Choroid plexus epithelial cell (primary cell): ENCODE data around the gene PLLP.

ENCODE experiments used
- DNase-seq: peaks from one replicate; pipeline ENCODE4 v3.0.0-alpha.2; 2010; ENCODE audit warnings: low read depth
- H3K4me3 ChIP-seq: 2 replicates; pipeline ENCODE4 v1.5.1; 2011; ENCODE audit warnings: low read depth, mild to moderate bottlenecking, control low read depth, low read length, moderate library complexity
- TF ChIP-seq, protein P1 (sequence below): conservative IDR thresholded peaks from 2 replicates; pipeline ENCODE4 v1.5.1; 2011; ENCODE audit warnings: low read depth, mild to moderate bottlenecking, control low read depth, inconsistent platforms, low read length, moderate library complexity

Gene PLLP

DNA sequence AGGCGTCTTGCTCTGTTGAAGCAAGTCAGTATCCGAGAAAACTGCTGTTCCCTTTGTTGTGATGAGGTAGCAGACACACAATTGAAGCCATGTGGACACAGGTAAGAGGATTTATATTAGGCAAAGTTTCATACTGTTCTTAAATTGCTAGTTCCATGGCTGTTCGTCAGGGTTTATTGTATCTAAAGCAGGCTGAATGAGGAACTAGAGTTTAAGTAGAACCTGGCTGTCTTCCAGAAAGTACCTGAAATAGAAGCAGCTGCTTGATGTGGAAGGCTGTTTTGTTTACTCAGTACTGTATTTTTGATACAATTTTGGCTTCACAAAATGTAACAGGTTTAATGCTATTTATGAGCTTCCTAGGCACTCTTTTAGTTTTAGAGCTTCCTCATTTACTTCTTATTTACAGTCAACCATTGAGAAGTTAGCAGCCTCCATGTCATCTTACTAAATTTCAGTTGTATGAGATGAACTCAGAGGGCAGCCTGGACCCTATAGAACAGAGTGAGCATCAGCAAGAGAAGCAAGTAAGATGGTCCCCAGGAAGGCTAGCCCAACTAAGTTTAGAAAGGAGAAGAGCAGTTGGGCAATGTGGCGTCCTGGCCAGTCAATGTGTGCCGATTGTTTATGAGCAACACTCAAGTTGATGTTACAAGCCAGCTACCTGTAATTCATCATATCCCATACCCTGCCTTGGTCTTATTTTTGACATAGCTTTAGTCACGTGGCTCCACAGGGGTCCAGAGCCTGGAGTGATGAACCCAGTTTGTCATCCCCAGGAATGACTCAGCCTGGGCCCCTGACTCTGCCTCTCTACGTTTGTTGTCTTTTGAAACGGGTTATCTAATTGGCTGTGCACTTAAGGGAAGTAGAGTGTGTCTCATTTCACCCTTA, 49.1 kb downstream of the PLLP start:
- H3K4me3 ChIP-seq: no peak overlapping the region
- DNase-seq: peak; percentile 96
- TF ChIP-seq, protein P1, sequence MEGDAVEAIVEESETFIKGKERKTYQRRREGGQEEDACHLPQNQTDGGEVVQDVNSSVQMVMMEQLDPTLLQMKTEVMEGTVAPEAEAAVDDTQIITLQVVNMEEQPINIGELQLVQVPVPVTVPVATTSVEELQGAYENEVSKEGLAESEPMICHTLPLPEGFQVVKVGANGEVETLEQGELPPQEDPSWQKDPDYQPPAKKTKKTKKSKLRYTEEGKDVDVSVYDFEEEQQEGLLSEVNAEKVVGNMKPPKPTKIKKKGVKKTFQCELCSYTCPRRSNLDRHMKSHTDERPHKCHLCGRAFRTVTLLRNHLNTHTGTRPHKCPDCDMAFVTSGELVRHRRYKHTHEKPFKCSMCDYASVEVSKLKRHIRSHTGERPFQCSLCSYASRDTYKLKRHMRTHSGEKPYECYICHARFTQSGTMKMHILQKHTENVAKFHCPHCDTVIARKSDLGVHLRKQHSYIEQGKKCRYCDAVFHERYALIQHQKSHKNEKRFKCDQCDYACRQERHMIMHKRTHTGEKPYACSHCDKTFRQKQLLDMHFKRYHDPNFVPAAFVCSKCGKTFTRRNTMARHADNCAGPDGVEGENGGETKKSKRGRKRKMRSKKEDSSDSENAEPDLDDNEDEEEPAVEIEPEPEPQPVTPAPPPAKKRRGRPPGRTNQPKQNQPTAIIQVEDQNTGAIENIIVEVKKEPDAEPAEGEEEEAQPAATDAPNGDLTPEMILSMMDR: no peak

DNA sequence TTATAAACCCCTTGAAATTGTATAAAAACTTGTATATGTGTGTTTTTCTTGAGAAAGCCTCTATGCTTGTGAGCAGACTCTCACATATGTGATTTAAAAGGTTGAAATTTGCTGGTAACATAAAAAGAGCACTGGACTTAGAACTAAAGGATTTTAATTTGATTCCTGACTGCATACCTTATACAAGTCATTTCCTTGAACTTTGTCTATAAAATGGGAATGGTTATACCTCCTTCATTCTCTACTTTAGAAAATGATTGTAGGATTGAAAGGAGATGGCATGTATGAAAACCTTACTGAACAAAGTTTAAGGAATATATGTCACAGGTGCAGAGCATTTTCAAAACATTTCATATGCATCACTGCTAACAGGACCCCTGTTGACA, 49.8 kb downstream of the PLLP start:
- TF ChIP-seq, protein P1: no peak
- DNase-seq: no peak
- no peak overlapping the region for H3K4me3 ChIP-seq

GRCh38 chr16:57233944-57234706, 50.3 kb downstream of the PLLP start:
- no peak overlapping the region for H3K4me3 ChIP-seq
- DNase-seq: no peak
- TF ChIP-seq, protein P1: no peak

- H3K4me3 ChIP-seq: no peak overlapping the region
- TF ChIP-seq, protein P1: no peak
- DNase-seq: no peak
Observed at GRCh38 chr16:57231821-57232350, 52.6 kb downstream of the PLLP start.

DNA sequence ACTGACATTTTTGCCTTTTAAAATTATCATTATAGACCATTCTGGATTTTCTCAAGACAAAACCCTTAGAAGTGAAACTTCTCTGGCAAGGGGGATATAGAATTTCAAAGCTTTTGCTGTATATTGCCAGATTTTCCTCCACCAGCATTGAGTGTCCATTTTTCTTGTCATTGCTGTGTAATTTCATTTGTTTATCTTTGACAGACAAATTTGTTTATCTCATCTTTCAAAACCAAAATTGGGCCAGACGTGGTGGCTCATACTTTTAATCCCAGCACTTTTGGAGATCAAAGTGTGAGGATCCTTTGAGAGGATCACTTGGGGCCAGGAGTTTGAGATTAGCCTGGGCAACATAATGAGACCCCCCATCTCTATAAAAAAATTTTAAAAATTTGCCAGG, 55.4 kb downstream of the PLLP start:
- TF ChIP-seq, protein P1: no peak
- H3K4me3 ChIP-seq: no peak overlapping the region

DNA sequence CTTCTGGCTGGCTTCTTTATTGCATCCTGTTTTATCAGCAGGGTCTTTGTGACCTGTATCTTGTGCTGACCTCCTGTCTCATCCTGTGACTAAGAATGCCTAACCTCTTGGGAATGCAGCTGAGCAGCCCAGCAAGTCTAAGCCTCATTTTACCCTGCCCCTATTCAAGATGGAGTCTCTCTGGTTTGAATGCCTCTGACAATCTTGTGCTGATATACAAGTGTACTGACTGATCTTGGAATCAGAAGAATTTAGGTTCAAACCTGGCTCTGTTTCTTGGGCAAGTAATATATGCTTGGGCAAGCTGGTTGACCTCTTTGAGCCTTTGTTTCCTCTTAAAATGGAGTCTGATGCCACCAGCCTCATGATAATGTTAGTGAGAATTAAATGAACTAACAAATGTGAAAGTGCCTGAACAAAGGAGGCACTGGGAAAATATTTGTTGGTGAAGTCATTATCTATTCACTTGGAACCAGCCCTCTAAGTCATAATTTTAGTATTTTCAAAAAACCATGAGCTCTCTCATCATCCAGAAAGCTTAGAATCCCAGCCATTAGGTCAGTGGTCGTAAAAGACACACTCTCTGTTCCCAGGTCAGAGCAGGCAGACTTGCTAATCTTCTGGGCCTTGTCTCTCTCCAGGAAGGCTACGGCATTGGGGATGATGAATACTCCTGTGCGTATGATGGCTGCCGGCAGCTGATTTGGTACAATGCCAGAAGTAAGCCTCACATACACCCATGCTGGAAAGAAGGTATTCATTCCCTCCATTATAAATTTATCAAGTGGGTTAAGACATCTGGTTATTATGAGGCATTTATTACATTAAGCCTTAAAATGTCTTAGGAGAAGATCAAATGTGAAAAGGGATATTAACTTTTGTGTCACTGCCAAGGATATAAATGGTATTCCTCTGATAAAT, 57.5 kb downstream of the PLLP start:
- no peak for DNase-seq
- TF ChIP-seq, protein P1: no peak
- H3K4me3 ChIP-seq: no peak overlapping the region

More for the DNA sequence above, 55.4 kb downstream of the PLLP start:
- DNase-seq: no peak
